Large intestine (tissue), 3 donors: ENCODE measurements around the gene S100A3. TPM values are rescaled to one million over a fixed set of nuclear protein-coding genes. Genes with fewer than 3 reads are reported as not detected.
A peak's percentile ranks its signal among the peaks of the same experiment; 100 is the strongest.
"Not testable (repeated sequence)": the region's sequence is repeated elsewhere in the genome, so short reads cannot be mapped to it uniquely, and the experiment has no call there.

ENCODE experiments used
- DNase-seq, 2 donors: peaks; one replicate each; pipeline versions ENCODE4 v3.0.0 to v3.0.0-alpha.2; 2013
- H3K27ac ChIP-seq: one replicate; pipeline ENCODE4 v1.5.1; 2013; ENCODE audit warnings: low read length
- H3K27me3 ChIP-seq: 2 replicates; pipeline ENCODE4 v1.6.1; 2013; ENCODE audit warnings: low read length; ENCODE audit not compliant: control insufficient read depth, insufficient read depth
- H3K36me3 ChIP-seq: 2 replicates; pipeline ENCODE4 v1.6.1; 2013; ENCODE audit warnings: low read length; ENCODE audit not compliant: control insufficient read depth, insufficient read depth
- H3K4me1 ChIP-seq: one replicate; pipeline ENCODE4 v1.6.1; 2013; ENCODE audit warnings: low read length; ENCODE audit not compliant: control insufficient read depth, insufficient read depth
- H3K4me3 ChIP-seq: one replicate; pipeline ENCODE4 v1.5.1; 2013; ENCODE audit warnings: low read length
- H3K9me3 ChIP-seq: one replicate; pipeline ENCODE4 v1.6.1; 2013; ENCODE audit warnings: mild to moderate bottlenecking, low read depth, low read length, moderate library complexity; ENCODE audit not compliant: control insufficient read depth
- WGBS: methylation state at CpG from one replicate; pipeline ENCODE4 v1.1.5; 2013; ENCODE audit warnings: low lambda C conversion rate; ENCODE audit not compliant: insufficient coverage; 5-methylcytosine and 5-hydroxymethylcytosine counted together
- polyA plus RNA-seq: library from polyadenylated mRNA; unstranded; fragments of 120-200 nt; gene quantifications from one replicate; pipeline ENCODE4 v1.2.1, GENCODE V29; 2013

The S100A3 gene
- polyA plus RNA-seq, 1 donor: not detected

GRCh38 chr1:153583514-153583913, 34.5 kb upstream of the S100A3 start:
- H3K9me3 ChIP-seq, H3K36me3 ChIP-seq, H3K27ac ChIP-seq, H3K4me1 ChIP-seq, DNase-seq, H3K4me3 ChIP-seq, H3K27me3 ChIP-seq: not testable (repeated sequence)
- no CpG with 5 or more reads among the region's 3 CpGs for WGBS

GRCh38 chr1:153582836-153583235, 33.8 kb upstream of the S100A3 start:
- not testable (repeated sequence) for H3K27ac ChIP-seq, H3K27me3 ChIP-seq
- no CpG with 5 or more reads among the region's 34 CpGs for WGBS

GRCh38 chr1:153578936-153579335, 29.9 kb upstream of the S100A3 start:
- H3K36me3 ChIP-seq: no peaks in the 10 kb centered on the region
- peaks cover 4% of the 10 kb centered on the region for H3K9me3 ChIP-seq
- no peak for DNase-seq
- WGBS: no CpG with 5 or more reads among the region's 3 CpGs
- peaks cover 2% of the 10 kb centered on the region for H3K4me1 ChIP-seq
- H3K27ac ChIP-seq: no peak overlapping the region
- no peaks in the 10 kb centered on the region for H3K27me3 ChIP-seq
- H3K4me3 ChIP-seq: no peak overlapping the region

More at GRCh38 chr1:153582836-153583235, 33.8 kb upstream of the S100A3 start:
- not testable (repeated sequence) for H3K4me3 ChIP-seq, H3K36me3 ChIP-seq, H3K4me1 ChIP-seq, DNase-seq, H3K9me3 ChIP-seq

- DNase-seq: no peak
- no peaks in the 10 kb centered on the region for H3K36me3 ChIP-seq
Measured at GRCh38 chr1:153578490-153578889, 29.4 kb upstream of the S100A3 start.

GRCh38 chr1:153577624-153578051, 28.6 kb upstream of the S100A3 start:
- Histone ChIP-seq H3K27ac (no peak overlapping the region), H3K9me3 (peaks cover 4% of the 10 kb centered on the region), H3K27me3 (no peaks in the 10 kb centered on the region), H3K4me1 (peaks cover 5% of the 10 kb centered on the region), H3K36me3 (no peaks in the 10 kb centered on the region), H3K4me3 (no peak overlapping the region)
- DNase-seq: no peak
- no CpG with 5 or more reads among the region's 9 CpGs for WGBS

More at GRCh38 chr1:153578490-153578889, 29.4 kb upstream of the S100A3 start:
- Histone ChIP-seq H3K9me3 (peaks cover 4% of the 10 kb centered on the region), H3K4me1 (peaks cover 2% of the 10 kb centered on the region), H3K27me3 (no peaks in the 10 kb centered on the region), H3K4me3 (no peak overlapping the region), H3K27ac (no peak overlapping the region)

- Histone ChIP-seq H3K36me3 (no peaks in the 10 kb centered on the region), H3K4me1 (peaks cover 5% of the 10 kb centered on the region), H3K9me3 (peaks cover 4% of the 10 kb centered on the region), H3K4me3 (no peak overlapping the region), H3K27me3 (no peaks in the 10 kb centered on the region), H3K27ac (no peak overlapping the region)
- WGBS: 20% methylated on average over 1 of the region's 4 CpGs
- no peak for DNase-seq
Measured at GRCh38 chr1:153577138-153577537, 28.1 kb upstream of the S100A3 start.

- H3K27me3 ChIP-seq, H3K4me1 ChIP-seq, H3K9me3 ChIP-seq, H3K4me3 ChIP-seq, H3K27ac ChIP-seq, H3K36me3 ChIP-seq, DNase-seq: not testable (repeated sequence)
- no CpG with 5 or more reads among the region's 10 CpGs for WGBS
Measured at GRCh38 chr1:153575497-153575896, 26.4 kb upstream of the S100A3 start.

GRCh38 chr1:153575081-153575491, 26.0 kb upstream of the S100A3 start:
- no CpG with 5 or more reads among the region's 35 CpGs for WGBS
- not testable (repeated sequence) for H3K36me3 ChIP-seq, DNase-seq, H3K4me3 ChIP-seq, H3K27me3 ChIP-seq, H3K27ac ChIP-seq, H3K9me3 ChIP-seq
- H3K4me1 ChIP-seq: peaks cover 10% of the 10 kb centered on the region

GRCh38 chr1:153573351-153573750, 24.3 kb upstream of the S100A3 start:
- Histone ChIP-seq H3K27ac (no peak overlapping the region), H3K4me1 (peaks cover 15% of the 10 kb centered on the region), H3K27me3 (no peaks in the 10 kb centered on the region), H3K36me3 (no peaks in the 10 kb centered on the region), H3K9me3 (peaks cover 4% of the 10 kb centered on the region), H3K4me3 (no peak overlapping the region)
- no CpG with 5 or more reads among the region's 3 CpGs for WGBS
- DNase-seq: no peak

- Histone ChIP-seq H3K36me3 (no peaks in the 10 kb centered on the region), H3K9me3 (peaks cover 4% of the 10 kb centered on the region), H3K27ac (no peak overlapping the region), H3K4me1 (peaks cover 22% of the 10 kb centered on the region), H3K4me3 (no peak overlapping the region), H3K27me3 (no peaks in the 10 kb centered on the region)
- no CpG with 5 or more reads among the region's 3 CpGs for WGBS
- DNase-seq: peak; percentile 73 to 76
Measured at GRCh38 chr1:153572569-153573015, 23.5 kb upstream of the S100A3 start.

- Histone ChIP-seq H3K27ac (no peak overlapping the region), H3K4me1 (peaks cover 31% of the 10 kb centered on the region), H3K9me3 (peaks cover 4% of the 10 kb centered on the region), H3K27me3 (no peaks in the 10 kb centered on the region), H3K36me3 (no peaks in the 10 kb centered on the region), H3K4me3 (no peak overlapping the region)
- no peak for DNase-seq
- 100% methylated on average over 1 of the region's 7 CpGs for WGBS
Measured at GRCh38 chr1:153571706-153572105, 22.6 kb upstream of the S100A3 start.
